NCI-H1105 (cell line): Measurements from ENCODE around the gene OR7C2.
"Not testable (repeated sequence)": the region's sequence is repeated elsewhere in the genome, so short reads cannot be mapped to it uniquely, and the experiment has no call there.

Source experiments
- DNase-seq: peaks from one replicate; lab custom pipeline; 2025; lab: John Stamatoyannopoulos, UW

The OR7C2 gene

GRCh38 chr19:14941189-14941588, at the start of gene OR7C2:
Gene OR7C2 (plus strand): TSS chr19:14941489. CDS start chr19:14941489, 0 bp downstream.
- DNase-seq: no peak

- DNase-seq: no peak
These were observed 39.5 kb upstream of the OR7C2 start for GRCh38 chr19:14901675-14902260.

- DNase-seq: no peak
These were observed 34.6 kb upstream of the OR7C2 start for GRCh38 chr19:14906711-14907110.

- DNase-seq: no peak
These were observed 26.2 kb upstream of the OR7C2 start for GRCh38 chr19:14915116-14915515.

- DNase-seq: no peak
These were observed 24.4 kb upstream of the OR7C2 start for GRCh38 chr19:14916848-14917247.

- DNase-seq: no peak
These were observed 7.8 kb upstream of the OR7C2 start for GRCh38 chr19:14933506-14933905.

GRCh38 chr19:14940266-14940665, 1.0 kb upstream of the OR7C2 start:
- no peak for DNase-seq

- no peak for DNase-seq
These were observed 2.3 kb downstream of the OR7C2 start for GRCh38 chr19:14943601-14944000.

- DNase-seq: no peak
These were observed 3.2 kb downstream of the OR7C2 start for GRCh38 chr19:14944456-14944855.

GRCh38 chr19:14949413-14949812, 8.1 kb downstream of the OR7C2 start:
- DNase-seq: not testable (repeated sequence)

- DNase-seq: no peak
These were observed 8.6 kb downstream of the OR7C2 start for GRCh38 chr19:14949876-14950275.

GRCh38 chr19:14950421-14950820, 9.1 kb downstream of the OR7C2 start:
- no peak for DNase-seq

GRCh38 chr19:14952767-14953166, 11.5 kb downstream of the OR7C2 start:
- no peak for DNase-seq

GRCh38 chr19:14954071-14954655, 12.9 kb downstream of the OR7C2 start:
- no peak for DNase-seq

GRCh38 chr19:14957464-14957863, 16.2 kb downstream of the OR7C2 start:
- DNase-seq: no peak

- DNase-seq: no peak
These were observed 18.0 kb downstream of the OR7C2 start for GRCh38 chr19:14959263-14959662.

- no peak for DNase-seq
These were observed 20.8 kb downstream of the OR7C2 start for GRCh38 chr19:14961956-14962685.

- no peak for DNase-seq
These were observed 27.0 kb downstream of the OR7C2 start for GRCh38 chr19:14968247-14968646.

GRCh38 chr19:14971474-14971873, 30.2 kb downstream of the OR7C2 start:
- DNase-seq: no peak

GRCh38 chr19:14972676-14973075, 31.4 kb downstream of the OR7C2 start:
- no peak for DNase-seq

- DNase-seq: no peak
These were observed 33.2 kb downstream of the OR7C2 start for GRCh38 chr19:14974488-14974887.

- no peak for DNase-seq
These were observed 35.8 kb downstream of the OR7C2 start for GRCh38 chr19:14977128-14977527.

GRCh38 chr19:14978161-14978776, 37.0 kb downstream of the OR7C2 start:
- no peak for DNase-seq
